Umbilical cord (tissue), 2 donors: ENCODE measurements around the gene CD2. TPM values are rescaled to one million over a fixed set of nuclear protein-coding genes. Genes with fewer than 3 reads are reported as not detected.

Experiments used
- DNase-seq: peaks from one replicate; pipeline ENCODE4 v3.0.0-alpha.2; 2015; ENCODE audit warnings: low spot score
- total RNA-seq: library from RNA; depleted of rRNA; stranded (reverse); fragments of >200 nt; gene quantifications from one replicate; pipeline ENCODE4 v1.2.3, GENCODE V29; 2014; ENCODE audit warnings: low replicate concordance; ENCODE audit not compliant: insufficient read depth

The CD2 gene, protein sequence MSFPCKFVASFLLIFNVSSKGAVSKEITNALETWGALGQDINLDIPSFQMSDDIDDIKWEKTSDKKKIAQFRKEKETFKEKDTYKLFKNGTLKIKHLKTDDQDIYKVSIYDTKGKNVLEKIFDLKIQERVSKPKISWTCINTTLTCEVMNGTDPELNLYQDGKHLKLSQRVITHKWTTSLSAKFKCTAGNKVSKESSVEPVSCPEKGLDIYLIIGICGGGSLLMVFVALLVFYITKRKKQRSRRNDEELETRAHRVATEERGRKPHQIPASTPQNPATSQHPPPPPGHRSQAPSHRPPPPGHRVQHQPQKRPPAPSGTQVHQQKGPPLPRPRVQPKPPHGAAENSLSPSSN
- not detected for total RNA-seq

DNA sequence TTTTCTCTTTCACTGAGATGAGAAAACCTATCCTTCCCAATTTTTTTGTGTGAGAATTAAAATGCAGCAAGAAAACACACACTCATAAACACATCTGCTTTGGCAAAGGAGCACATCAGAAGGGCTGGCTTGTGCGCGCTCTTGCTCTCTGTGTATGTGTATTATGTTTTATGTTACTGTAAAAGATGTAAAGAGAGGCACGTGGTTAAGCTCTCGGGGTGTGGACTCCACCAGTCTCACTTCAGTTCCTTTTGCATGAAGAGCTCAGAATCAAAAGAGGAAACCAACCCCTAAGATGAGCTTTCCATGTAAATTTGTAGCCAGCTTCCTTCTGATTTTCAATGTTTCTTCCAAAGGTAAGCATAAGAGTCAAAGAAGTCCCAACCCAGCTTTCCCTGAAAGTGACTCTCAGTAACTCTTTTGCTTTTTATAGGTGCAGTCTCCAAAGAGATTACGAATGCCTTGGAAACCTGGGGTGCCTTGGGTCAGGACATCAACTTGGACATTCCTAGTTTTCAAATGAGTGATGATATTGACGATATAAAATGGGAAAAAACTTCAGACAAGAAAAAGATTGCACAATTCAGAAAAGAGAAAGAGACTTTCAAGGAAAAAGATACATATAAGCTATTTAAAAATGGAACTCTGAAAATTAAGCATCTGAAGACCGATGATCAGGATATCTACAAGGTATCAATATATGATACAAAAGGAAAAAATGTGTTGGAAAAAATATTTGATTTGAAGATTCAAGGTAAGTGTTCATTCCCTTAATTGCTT is at the start of gene CD2:
Gene CD2, plus strand, starts transcription at position 233 of the 780 bp plus-strand sequence. Its CDS starts 63 bp downstream, at position 296.
- peak; percentile 50 for DNase-seq

DNA sequence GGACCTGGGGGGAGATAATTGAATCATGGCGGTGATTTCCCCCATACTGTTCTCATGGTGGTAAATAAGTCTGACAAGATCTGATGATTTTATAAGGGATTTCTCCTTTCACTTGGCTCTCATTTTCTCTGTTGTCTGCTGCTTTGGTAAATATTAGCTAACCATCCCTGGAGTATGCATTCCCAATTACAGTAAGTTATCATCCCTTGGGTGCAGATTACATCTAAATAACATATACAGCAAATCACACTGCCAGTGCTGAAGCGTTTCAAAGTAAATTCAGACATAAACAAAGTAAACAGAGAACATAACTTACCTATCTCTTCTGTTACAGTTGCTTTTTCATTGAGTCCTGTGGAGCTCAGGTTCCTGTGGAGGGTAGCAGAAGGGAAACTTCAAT is 48.1 kb upstream of the CD2 start:
- no peak for DNase-seq

DNA sequence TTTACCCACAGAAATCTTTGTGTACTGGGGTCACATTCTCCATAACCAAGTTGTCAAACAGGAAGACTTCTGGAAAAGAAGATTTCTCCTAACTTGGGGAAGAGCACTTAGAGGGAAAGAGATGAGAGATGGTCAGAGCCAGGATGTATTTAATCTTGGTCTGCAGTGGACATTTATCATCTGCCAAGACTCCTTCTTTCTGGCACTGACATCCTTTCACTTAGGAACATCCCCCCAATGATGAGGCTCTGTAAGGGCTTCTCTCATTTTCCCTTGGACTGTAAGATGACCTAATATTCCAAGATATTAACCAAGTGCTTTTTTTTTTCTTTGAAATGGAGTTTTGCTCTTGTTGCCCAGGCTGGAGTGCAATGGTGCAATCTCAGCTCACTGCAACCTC is 47.4 kb upstream of the CD2 start:
- DNase-seq = no peak

DNA sequence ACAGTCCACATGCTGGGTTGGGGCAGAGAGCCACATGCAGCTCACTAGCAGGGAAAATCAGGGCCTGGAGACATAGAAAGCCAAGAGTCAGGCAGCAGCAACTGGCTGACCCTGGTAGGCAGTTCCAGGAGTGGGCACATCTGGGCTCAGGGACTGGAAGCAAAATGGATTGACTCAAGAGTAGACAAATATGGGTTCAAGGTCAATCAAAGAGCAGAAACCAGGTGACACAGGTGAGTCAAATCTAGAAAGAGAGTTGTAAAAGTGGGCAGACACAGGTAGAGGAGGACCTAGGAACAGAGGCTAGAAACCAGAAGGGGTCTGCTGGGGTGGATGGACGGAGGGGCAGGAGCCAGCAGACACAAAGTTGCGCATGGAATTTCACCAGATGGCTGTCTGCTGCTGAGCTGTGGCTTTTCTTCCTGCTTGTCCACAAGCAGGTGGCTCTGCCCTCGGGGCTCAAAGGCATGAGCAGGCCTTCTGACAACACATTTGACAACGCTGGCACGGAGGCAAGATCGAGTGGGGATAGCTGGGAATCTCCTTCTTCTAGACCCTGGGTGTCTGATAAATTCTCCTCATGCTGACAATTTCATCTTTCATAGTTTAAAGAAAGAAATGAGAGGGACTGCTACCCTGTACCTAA is 45.9 kb upstream of the CD2 start:
- DNase-seq = no peak

DNA sequence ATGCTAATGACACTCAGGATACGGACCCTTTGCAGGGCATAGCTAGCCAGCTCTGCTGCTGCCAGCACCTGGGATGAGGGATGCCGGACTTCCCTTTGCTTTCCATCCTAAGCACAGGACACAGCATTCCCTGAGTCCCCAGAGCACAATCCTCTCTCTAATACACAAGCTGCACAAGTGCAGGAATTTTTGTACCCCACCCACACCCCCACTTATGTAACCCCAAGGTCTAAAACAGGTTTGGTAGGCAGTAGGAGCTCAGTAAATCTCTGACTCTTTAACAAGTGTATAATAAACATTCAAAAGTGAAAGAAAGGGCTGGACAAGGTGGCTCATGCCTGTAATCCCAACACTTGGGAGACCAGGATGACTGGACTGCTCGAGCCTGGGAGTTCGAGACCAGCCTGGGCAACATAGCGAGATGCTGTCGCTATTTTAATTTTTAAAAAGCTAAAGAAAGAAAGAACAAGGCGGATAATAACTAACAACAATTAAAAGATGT is 44.5 kb upstream of the CD2 start:
- no peak for DNase-seq

DNA sequence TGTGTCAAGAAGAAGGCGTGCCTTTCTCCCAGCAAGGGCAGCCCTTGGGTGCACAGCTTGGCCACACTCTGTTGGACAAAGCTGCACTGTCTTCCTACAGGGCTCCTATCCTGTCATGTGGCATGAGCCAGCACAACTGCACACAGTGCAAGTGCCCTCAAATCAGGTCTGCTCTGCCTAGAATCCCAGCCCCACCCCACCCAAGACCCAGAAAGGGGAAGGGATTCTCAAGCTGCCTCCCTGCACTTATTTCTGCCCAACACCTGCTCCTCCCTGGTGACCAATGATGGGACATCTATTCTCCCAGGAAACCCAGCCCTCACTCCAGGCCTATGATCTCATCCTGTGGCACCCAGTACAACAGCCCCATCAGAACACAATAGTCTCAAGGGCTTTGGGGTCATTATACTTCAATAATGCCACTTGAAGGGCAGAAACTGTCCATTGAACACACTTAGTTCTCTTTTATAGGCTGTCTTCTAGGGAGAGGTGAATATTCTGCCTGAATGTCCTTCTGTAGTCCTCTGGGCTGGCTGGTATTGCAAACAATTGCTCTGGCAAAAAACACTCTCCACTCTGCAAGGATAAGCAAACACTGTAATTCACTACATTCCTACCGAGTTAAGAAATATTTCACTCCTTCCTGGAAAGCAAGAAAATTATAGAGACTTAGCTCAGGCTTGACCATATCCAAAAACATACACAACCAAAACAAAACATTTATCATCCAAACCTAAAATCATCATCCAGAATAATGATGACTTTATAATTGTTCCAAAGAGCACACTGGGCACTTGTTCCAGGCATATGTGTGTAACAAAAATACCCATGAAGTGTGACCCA is 43.6 kb upstream of the CD2 start:
- DNase-seq = no peak

DNA sequence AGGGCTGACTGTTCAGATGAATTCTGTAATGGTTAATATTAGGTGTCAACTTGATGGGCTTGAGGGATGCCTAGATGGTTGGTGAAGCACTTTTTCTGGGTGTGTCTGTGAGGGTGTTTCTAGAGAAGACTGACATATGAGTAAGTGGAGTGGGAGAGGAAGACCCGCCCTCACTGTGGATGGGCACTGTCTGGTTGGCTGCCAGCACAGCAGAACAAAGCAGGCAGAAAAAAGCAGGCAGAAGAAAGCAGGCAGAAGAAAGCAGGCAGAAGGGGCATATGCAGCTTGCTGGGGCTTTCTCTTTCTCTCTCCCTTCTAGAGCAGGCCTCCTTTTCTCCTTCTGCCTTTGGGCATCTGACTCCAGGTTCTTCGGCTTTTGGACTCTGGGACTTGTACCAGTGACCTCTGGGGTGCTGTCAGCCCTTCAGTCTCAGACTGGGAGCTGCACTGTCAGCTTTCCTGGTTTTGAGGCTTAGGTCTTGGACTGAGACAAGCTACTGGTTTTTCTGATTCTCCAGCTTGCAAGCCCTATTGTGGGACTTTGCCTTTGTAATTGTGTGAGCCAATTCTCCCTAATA is 42.9 kb upstream of the CD2 start:
- peak; percentile 47 for DNase-seq

DNA sequence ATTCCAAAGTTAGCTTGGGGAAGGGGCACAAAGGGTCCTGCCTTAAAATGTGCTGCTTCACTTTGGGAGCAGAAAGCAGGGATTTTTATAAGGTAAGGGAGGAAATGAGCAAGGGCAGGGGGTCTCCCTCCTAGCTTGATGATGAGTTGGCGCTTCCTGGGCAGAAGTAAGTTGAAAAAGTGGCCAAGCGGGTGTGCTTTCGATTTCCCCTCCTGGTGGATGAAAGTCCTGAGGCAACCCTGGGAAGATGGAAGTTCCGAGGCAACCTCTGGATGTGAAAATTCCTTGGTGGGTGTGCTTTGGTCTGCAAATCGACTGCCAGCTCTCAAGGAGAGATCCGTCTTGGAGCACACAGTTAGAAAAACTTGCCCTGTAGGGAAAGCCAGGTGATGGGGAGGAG is 41.7 kb upstream of the CD2 start:
- DNase-seq = no peak

DNA sequence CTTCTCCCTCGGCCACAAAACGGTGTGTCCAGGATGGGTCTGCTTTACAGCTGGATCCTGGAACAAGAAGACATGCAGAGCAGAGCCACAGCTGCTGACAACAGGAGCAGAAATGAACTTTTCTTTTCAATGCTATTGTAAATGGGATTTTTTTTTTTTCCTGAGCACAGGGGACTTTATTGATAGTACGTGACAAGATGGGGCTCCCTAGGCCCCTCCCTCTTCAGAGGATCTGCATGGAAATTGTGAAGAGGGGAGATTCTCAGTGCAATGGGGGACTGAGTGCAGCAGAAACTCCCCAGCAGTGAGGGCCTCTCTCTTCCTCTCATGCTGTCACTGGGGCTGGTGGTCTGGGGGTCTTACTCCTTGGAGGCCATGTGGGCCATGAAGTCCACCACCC is 40.8 kb upstream of the CD2 start:
- DNase-seq = no peak

DNA sequence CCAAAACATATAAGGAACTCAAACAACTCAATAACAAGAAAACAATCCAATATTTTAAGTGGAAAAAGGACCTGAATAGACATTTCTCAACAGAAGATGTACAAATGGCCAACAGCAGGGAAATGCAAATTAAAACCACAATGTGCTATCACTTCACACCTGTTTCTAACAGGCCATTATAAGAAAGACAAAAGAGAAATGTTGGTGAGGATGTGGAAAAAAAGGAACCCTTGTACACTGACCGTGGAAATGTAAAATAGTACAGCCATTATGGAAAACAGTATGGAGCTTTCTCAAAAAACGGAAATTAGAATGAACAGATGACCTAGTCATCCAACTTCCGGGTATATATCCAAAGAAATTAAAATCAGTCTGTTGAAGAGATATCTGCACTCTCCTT is 37.8 kb upstream of the CD2 start:
- no peak for DNase-seq

DNA sequence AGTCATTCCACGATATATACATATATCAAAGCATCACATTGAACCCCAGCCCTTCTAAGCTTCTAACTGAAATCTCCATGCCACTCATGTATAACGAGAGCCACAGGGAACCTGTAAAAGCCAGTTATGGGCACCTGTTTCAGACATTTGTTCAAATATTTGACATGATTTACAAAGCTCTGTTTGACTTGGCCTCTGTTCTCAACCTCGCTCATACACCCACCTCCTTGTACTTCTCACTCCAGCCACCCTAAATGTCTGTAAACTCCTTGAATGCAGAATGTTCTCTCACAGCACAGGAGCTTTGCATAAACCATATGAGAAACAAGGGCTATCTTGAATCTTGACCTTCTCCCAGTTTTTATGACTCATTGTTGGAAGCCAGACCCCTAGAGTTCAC is 36.9 kb upstream of the CD2 start:
- no peak for DNase-seq

DNA sequence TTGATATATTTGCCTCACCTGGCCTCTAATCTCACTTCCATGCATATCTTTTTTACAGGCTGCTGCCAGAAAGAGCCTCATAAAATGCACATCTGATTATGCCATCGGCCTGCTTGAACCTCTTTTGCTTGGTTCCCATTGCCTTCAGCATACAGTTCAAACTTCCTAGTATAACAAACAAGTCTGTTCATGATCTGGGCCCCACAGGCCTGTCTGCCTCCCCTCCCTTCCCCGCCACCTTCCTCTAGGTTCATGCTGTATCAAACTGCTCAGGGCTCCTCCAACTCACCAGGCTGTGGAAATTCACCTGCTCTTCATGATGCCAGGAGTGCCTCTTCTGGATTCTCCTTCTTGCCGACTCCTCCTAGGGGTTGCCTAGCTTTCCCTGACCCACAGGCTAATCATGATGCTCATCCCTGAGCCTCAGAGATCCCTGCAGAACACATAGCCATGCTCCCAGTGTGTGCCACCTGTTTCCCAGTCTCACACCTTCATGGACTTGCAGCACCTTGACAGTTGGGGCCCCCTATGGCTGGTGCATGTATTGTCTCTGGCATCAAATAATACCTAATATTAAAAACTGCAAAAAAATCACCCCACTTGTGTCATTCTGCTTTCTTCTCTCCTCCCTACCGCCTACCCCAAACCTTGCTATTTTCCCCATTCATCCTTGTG is 33.7 kb upstream of the CD2 start:
- peak; percentile 55 for DNase-seq

DNA sequence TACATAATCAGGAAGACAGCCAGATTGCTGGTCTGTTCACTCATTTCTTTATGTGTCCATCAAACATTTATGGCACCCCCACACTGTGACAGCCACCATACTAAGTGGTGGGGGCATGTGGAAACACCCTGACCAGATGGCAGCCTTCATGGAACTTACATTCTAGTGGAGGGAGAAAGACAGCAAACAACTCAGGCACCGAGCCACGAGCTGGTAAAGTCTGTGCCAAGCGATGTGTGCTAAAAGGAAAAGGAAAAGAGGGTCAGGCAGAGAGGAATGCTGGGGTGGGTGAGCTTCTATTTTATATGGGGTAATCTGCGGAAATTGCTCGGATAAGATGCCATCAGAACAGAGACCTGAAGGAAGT is 33.2 kb upstream of the CD2 start:
- no peak for DNase-seq

DNA sequence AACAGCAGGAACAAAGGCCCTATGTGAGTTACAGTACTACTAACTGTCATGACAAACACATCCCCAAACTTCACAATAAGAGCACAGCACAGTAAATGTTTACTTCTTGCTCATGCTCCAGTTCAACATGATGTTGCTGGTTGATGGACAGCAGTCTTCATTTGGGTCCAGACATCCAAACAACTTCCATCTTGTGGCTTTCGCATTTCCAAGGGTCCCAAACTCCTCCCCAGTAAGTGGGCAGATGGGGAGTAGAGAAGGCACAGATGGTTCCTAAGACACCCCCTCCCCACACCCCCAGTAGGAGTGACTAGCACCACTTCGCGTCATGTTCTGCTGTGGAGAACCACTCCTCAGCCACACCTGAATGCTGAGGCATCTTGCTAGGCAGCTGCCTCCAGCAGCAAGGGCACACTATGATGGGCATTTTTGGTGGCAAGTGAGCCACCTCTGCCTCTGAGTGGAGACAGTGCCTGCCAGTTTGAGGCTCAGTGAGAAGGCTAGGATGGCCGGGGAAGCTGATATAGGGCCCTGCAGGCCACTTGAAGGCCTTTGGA is 32.7 kb upstream of the CD2 start:
- DNase-seq = no peak

DNA sequence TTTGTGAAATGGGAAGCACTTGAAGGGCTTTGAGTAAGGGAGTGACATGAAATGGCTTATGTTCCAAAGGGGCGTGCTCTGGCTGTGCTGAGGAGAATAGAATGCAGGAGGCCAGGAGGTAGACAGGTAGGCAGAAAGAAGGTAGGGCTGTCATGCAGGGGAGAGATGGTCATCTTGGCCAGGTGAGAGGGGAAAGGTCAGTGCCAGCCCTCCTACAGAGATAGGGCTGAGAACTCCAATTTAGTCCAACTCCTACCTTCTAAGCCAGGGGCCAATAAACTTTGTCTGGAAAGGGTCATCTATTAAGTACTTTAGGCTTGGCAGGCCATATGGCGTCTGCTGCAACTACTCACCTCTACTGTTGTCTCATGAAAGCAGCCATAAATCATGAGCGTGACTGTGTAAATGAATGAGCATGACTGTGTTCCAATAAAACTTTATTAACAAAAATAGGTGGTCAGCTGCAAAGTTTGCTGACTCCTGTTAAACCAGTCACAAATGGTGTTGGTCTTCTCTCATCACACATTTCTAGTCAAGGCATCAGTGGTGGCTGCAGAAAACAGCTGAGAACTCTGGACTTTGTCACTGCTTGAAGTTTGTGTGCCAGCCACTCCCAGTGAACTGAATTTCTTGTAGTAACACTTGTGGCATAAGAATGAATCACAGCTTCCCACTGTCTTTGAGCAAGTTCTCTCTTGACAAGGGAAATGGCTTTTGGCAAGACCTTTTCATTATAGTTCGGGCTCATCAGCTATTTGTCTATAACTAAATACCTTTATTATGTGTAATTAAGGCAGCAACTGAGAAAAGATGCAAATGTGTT is 32.0 kb upstream of the CD2 start:
- peak; percentile 23 for DNase-seq

DNA sequence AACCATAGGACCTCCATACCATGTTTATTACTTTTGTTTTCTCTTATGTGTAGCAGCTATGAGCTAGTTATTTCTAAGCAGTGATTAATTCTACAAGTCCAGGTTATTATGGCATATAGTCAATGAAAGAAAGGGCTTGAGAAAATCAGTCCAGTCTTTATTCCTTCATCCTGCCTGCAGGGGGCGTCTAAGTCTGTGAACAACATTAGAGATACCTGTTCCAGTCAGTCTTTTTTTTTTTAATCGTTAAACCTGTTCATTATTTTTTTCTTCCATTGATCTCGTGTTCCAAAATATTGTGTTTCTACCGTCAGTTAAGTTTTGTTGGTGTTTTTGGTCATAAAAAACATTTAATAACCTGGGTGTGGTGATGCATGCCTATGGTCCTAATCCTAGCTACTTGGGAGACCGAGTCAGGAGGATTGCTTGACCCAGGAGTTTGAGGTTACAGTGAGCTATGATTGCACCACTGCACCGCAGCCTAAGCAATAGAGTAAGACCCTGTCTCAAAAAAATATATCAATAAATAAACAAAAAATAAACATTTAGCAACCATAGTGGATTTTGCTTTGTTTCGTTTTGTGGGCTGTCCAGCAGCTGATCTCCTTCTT is 29.4 kb upstream of the CD2 start:
- peak; percentile 73 for DNase-seq

DNA sequence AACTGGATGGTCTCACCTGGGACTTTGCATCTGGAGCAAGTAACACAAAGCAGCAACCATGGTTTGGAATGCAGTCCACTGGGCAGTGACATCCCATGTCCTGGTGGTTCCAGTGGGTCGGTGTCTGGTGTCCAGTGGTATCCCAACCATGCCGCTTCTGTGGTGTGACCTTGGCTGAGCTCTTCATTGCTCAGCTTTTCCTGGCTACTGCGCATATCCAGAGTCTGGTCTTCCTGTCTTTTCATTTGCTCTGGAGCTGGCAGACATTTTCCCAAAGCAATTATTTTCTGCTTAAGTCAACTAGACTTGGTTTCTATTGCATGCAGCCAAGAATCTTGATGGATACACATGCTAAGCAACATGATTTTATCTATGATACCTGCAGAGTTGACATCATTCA is 28.4 kb upstream of the CD2 start:
- DNase-seq = no peak

DNA sequence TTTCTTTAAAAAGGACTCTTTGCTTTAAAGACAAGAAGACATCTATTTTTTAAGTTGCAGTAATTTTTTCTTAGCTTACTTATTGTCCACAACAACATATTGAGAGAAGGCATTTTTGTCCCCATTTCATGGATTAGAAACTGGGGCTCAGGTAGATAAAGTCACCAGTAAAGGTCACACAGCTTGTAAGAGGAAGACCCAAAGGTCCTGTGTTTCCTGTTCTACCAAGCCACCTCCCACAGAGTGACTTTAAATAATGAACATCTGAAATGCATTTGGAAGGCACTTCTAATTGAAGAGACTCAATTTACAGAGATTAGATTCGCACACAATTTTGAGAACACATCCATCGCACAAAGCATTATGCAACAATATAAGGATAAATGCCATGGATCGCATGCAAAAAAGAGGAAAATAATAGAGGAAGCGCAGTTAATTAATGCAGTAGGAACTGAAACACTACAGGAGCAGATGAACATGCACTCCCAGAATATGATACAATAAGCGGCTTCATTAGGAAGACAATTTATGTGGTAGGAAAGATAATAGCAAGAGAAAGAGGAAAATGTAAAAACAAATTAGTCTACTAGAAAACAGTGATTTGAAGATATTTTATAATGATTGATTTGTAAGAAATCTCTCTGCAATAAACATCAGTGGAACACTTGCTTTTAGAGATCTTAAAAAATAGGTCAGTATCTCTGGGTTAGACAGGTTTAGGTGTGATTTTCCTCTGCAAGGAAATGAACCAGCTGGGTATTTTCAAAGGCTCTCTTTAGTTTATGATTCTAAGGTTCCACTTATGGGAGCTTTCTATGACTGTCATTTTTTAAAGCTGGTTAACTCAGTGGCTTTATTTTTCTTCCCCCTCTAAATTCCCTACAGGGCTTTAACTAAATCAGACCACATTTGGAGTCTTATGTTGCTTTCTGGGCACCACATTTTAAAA is 27.1 kb upstream of the CD2 start:
- no peak for DNase-seq
